ENCODE data around the gene LIPG. TPM values are rescaled to one million over a fixed set of nuclear protein-coding genes. Genes with fewer than 3 reads are reported as not detected.

LIPG gene
- total RNA-seq, 1 experiment from 2014 or later, result 6.1 TPM

GRCh38 chr18:49638209-49638785, 76.4 kb downstream of the LIPG start:
- H2BK12ac ChIP-seq (ENCODE audit: insufficient read length, low read depth, low read length), result no peak overlapping the region
- H3K4me1 ChIP-seq (ENCODE audit: insufficient read depth, low read length), result no peaks in the 10 kb centered on the region
- H3T11ph ChIP-seq (ENCODE audit: low read length), result no peak overlapping the region
- no peak overlapping the region for H4K5ac ChIP-seq (ENCODE audit: insufficient read length, low read depth, low read length)
- no peak overlapping the region for H3K56ac ChIP-seq (ENCODE audit: insufficient read length, low read depth, low read length)
- no peak overlapping the region for H2BK5ac ChIP-seq (ENCODE audit: insufficient read length, low read length)
- H2AK5ac ChIP-seq (ENCODE audit: insufficient read length, low read length), result no peak overlapping the region
- TF ChIP-seq, protein P1, sequence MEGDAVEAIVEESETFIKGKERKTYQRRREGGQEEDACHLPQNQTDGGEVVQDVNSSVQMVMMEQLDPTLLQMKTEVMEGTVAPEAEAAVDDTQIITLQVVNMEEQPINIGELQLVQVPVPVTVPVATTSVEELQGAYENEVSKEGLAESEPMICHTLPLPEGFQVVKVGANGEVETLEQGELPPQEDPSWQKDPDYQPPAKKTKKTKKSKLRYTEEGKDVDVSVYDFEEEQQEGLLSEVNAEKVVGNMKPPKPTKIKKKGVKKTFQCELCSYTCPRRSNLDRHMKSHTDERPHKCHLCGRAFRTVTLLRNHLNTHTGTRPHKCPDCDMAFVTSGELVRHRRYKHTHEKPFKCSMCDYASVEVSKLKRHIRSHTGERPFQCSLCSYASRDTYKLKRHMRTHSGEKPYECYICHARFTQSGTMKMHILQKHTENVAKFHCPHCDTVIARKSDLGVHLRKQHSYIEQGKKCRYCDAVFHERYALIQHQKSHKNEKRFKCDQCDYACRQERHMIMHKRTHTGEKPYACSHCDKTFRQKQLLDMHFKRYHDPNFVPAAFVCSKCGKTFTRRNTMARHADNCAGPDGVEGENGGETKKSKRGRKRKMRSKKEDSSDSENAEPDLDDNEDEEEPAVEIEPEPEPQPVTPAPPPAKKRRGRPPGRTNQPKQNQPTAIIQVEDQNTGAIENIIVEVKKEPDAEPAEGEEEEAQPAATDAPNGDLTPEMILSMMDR (conservative IDR thresholded peaks at IDR 0.05), result no peak
- H3K4me2 ChIP-seq (ENCODE audit: insufficient read depth, insufficient read length, low read length), result no peak overlapping the region
- no peak overlapping the region for H3K4ac ChIP-seq (ENCODE audit: low read depth, low read length)
- H3K14ac ChIP-seq (ENCODE audit: insufficient read depth, low read length), result no peak overlapping the region
- no peak overlapping the region for H2BK120ac ChIP-seq (ENCODE audit: low read depth, low read length, poor library complexity, severe bottlenecking)
- no peak overlapping the region for H2BK20ac ChIP-seq (ENCODE audit: low read depth, low read length, poor library complexity, severe bottlenecking)
- Mint-ChIP-seq H3K4me3 (no peak overlapping the region), H3K36me3 (ENCODE audit: insufficient read depth in 1 of 3, low read depth in 3 of 3) (peaks cover 0 to 6% (median 4%) of the 10 kb centered on the region in 3 experiments; a peak in 3 of 7 replicates), H3K27ac (no peak overlapping the region; a peak in 1 of 7 replicates), H3K27me3 (ENCODE audit: low read depth) (no peaks in the 10 kb centered on the region), H3K9me3 (peaks cover 6 to 7% of the 10 kb centered on the region in 2 experiments; a peak in 3 of 5 replicates), H3K4me1 (no peaks in the 10 kb centered on the region)
- no peak overlapping the region for H3K9ac ChIP-seq (ENCODE audit: extremely low read depth, insufficient read length, low read length)
- no peak overlapping the region for H4K91ac ChIP-seq (ENCODE audit: insufficient read length, low read depth, low read length)
- H3K9me3 ChIP-seq (ENCODE audit: control insufficient read depth, low read depth, low read length), result no peaks in the 10 kb centered on the region
- H2BK15ac ChIP-seq (ENCODE audit: low read depth, low read length), result no peak overlapping the region
- H3K23me2 ChIP-seq (ENCODE audit: insufficient read length, low read depth, low read length, poor library complexity, severe bottlenecking), result no peaks in the 10 kb centered on the region
- no peak for DNase-seq
- H3K23ac ChIP-seq (ENCODE audit: insufficient read length, low read depth, low read length), result no peak overlapping the region
- H3K79me1 ChIP-seq (ENCODE audit: insufficient read depth, low read depth, low read length, poor library complexity, severe bottlenecking), result no peaks in the 10 kb centered on the region
- H3K18ac ChIP-seq (ENCODE audit: insufficient read length, low read depth, low read length), result no peak overlapping the region
- no peaks in the 10 kb centered on the region for H4K20me1 ChIP-seq (ENCODE audit: control insufficient read depth, insufficient read depth, insufficient read length)
- no peak overlapping the region for H2AFZ ChIP-seq (ENCODE audit: low read length)
- no peak overlapping the region for H4K8ac ChIP-seq (replicated peaks; ENCODE audit: insufficient read length, low read depth, low read length)
- no CpG with 5 or more reads among the region's 4 CpGs for WGBS (ENCODE audit: extremely low coverage, insufficient read length, low lambda C conversion rate)
- H3K79me2 ChIP-seq (ENCODE audit: insufficient read depth, low read length), result no peaks in the 10 kb centered on the region
- H3K27me3 ChIP-seq (ENCODE audit: insufficient read depth, low read length), result no peaks in the 10 kb centered on the region
- no peak overlapping the region for H3K27ac ChIP-seq (ENCODE audit: insufficient read length, low read depth, low read length)
